Measurements from ENCODE around the gene TOP1. TPM values are rescaled to one million over a fixed set of nuclear protein-coding genes. Genes with fewer than 3 reads are reported as not detected.

Gene TOP1
- total and polyA plus RNA-seq, 9 of the 15 experiments (the other 6 are each of a cell fraction or from before 2014, with no cell fraction given), result 26.4 to 127 (median 39.6) TPM

DNA sequence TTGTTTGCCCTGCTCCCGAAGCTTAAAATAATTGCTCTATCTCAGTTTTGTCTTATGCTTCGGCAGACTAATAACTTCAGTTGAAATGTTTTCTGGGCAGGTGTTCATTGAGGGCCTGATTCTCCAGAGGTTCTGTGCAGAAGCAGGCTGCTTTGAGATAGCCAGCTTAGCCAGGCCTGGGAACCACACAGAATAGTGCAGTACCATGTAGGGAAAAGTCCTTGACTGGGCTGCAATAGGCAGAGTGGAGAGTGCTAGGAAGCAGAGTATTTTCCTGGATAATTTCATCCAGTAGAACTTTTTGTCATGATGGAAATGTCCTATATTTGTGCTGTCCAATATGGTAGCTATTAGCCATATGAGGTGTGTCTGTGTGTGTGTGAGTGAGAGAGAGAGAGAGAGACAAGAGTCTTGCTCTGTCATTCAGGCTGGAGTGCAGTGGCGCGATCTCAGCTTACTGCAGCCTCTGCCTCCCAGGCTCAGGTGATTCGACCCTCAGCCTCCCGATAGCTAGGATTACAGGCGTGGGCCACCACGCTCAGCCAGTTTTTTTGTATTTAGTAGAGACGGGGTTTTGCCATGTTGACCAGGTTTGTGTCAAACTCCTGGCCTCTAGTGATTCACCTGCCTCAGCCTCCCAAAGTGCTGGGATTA lies 15.9 kb downstream of the TOP1 start (continued):
- TF ChIP-seq SAFB (IDR thresholded peaks at IDR 0.05; ENCODE audit: borderline replicate concordance, low read depth, low read length), result no peak
- TF ChIP-seq NR3C1 (CRISPR knock-in tag; IDR thresholded peaks at IDR 0.05), result no peak
- TF ChIP-seq FOXJ3 (CRISPR knock-in tag; IDR thresholded peaks at IDR 0.05), result no peak
- TF ChIP-seq ARID1B (IDR thresholded peaks at IDR 0.05), result peak; percentile 34; the same call in 1 of the 2 replicates
- TF ChIP-seq TEAD4 (IDR thresholded peaks at IDR 0.05; ENCODE audit: low read length), result no peak
- no peak for TF ChIP-seq TEAD4 (CRISPR knock-in tag; IDR thresholded peaks at IDR 0.05; ENCODE audit: borderline replicate concordance)
- no peak for TF ChIP-seq ARNT (IDR thresholded peaks at IDR 0.05)
- TF ChIP-seq, protein P1, sequence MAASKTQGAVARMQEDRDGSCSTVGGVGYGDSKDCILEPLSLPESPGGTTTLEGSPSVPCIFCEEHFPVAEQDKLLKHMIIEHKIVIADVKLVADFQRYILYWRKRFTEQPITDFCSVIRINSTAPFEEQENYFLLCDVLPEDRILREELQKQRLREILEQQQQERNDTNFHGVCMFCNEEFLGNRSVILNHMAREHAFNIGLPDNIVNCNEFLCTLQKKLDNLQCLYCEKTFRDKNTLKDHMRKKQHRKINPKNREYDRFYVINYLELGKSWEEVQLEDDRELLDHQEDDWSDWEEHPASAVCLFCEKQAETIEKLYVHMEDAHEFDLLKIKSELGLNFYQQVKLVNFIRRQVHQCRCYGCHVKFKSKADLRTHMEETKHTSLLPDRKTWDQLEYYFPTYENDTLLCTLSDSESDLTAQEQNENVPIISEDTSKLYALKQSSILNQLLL (CRISPR knock-in tag; IDR thresholded peaks at IDR 0.05; ENCODE audit: borderline replicate concordance), result no peak
- TF ChIP-seq PML (IDR thresholded peaks at IDR 0.05; ENCODE audit: low read length), result no peak
- no peak for TF ChIP-seq ZNF311 (CRISPR knock-in tag; IDR thresholded peaks at IDR 0.05)
- peak; percentile 22; the same call in 1 of the 2 replicates for TF ChIP-seq SMARCA4 (IDR thresholded peaks at IDR 0.05)
- TF ChIP-seq FOS (IDR thresholded peaks at IDR 0.05; ENCODE audit: extremely low read depth, insufficient read length), result no peak
- TF ChIP-seq ZBTB7A (IDR thresholded peaks at IDR 0.05; ENCODE audit: borderline replicate concordance, control insufficient read depth, low read depth, low read length), result no peak
- no peak for TF ChIP-seq ILF3 (IDR thresholded peaks at IDR 0.05; ENCODE audit: borderline replicate concordance)
- no peak for TF ChIP-seq KLF13 (tag; IDR thresholded peaks at IDR 0.05; ENCODE audit: borderline replicate concordance, low read depth)
- no peak for TF ChIP-seq GTF2A2 (tag; IDR thresholded peaks at IDR 0.05)
- no peak for TF ChIP-seq TCF15 (CRISPR knock-in tag; IDR thresholded peaks at IDR 0.05)
- TF ChIP-seq CREM (IDR thresholded peaks at IDR 0.05; ENCODE audit: low read depth), result peak; percentile 33; the same call in 1 of the 2 replicates
- TF ChIP-seq, protein P2, sequence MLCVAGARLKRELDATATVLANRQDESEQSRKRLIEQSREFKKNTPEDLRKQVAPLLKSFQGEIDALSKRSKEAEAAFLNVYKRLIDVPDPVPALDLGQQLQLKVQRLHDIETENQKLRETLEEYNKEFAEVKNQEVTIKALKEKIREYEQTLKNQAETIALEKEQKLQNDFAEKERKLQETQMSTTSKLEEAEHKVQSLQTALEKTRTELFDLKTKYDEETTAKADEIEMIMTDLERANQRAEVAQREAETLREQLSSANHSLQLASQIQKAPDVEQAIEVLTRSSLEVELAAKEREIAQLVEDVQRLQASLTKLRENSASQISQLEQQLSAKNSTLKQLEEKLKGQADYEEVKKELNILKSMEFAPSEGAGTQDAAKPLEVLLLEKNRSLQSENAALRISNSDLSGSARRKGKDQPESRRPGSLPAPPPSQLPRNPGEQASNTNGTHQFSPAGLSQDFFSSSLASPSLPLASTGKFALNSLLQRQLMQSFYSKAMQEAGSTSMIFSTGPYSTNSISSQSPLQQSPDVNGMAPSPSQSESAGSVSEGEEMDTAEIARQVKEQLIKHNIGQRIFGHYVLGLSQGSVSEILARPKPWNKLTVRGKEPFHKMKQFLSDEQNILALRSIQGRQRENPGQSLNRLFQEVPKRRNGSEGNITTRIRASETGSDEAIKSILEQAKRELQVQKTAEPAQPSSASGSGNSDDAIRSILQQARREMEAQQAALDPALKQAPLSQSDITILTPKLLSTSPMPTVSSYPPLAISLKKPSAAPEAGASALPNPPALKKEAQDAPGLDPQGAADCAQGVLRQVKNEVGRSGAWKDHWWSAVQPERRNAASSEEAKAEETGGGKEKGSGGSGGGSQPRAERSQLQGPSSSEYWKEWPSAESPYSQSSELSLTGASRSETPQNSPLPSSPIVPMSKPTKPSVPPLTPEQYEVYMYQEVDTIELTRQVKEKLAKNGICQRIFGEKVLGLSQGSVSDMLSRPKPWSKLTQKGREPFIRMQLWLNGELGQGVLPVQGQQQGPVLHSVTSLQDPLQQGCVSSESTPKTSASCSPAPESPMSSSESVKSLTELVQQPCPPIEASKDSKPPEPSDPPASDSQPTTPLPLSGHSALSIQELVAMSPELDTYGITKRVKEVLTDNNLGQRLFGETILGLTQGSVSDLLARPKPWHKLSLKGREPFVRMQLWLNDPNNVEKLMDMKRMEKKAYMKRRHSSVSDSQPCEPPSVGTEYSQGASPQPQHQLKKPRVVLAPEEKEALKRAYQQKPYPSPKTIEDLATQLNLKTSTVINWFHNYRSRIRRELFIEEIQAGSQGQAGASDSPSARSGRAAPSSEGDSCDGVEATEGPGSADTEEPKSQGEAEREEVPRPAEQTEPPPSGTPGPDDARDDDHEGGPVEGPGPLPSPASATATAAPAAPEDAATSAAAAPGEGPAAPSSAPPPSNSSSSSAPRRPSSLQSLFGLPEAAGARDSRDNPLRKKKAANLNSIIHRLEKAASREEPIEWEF (CRISPR knock-in tag; IDR thresholded peaks at IDR 0.05), result 0 out of 2 replicates have a peak, but pooled peaks have one; percentile 39
- peak; percentile 59; the same call in 1 of the 2 replicates for TF ChIP-seq ZEB2 (IDR thresholded peaks at IDR 0.05)
- peak in 1 of 2 experiments; percentile 23; a peak in 1 of 4 replicates for TF ChIP-seq HDAC1 (IDR thresholded peaks at IDR 0.05)
- no peak for TF ChIP-seq ATF1 (CRISPR knock-in tag; IDR thresholded peaks at IDR 0.05)
- TF ChIP-seq ATF1 (tag; IDR thresholded peaks at IDR 0.05), result 0 out of 2 replicates have a peak, but pooled peaks have one; percentile 28
